Activated CD4-positive, CD25-positive, alpha-beta regulatory T cell treated with anti-CD3 and anti-CD28 coated beads, Interleukin-2, amount 50 U/mL, for 72 hours (primary cell): Measurements from ENCODE around the gene MEGF8.
"Not testable (repeated sequence)": the region's sequence is repeated elsewhere in the genome, so short reads cannot be mapped to it uniquely, and the experiment has no call there.

Source experiments
- DNase-seq: peaks from one replicate; pipeline ENCODE4 v3.0.0; 2021

MEGF8 gene

DNA sequence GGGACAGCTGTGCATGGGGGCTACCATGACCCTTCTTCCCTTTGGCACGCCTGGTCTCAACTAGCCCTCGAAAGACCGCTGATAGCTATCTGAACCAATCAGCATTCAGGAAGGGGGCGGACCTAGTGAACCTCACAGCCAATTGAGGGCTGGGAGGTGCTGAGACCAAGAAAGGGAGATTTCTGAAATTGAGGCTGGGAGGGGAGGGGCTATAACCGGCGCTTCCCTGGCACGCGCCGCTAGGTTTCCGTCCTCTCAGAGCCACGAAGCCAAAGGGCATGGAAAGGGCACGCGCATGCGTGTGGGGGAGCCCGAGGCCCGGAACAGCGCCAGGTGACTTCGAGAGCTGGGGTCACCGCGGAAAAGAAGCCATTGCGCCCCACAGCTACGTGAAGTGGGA is 18.8 kb upstream of the MEGF8 start:
- DNase-seq: no peak

DNA sequence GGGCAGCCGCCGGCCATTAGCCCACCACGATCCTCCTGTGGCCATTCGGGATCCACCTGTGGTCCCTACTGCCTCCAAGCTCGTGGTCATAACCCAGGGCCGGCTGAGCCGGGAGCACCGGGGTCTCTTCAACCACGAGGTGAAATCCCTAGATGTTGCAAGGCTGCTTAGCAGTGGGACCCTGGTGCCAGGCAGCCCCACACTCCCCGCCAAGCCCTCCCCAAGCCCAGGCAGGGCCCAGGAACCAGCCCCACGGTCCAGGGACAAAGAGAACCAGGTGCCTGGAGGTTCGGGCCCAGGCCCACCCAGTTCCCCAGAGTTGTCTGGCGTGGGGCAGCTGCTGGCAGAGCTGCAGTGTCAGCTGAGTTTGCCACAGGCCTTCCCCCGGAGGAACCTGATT is 15.7 kb upstream of the MEGF8 start:
- DNase-seq: no peak

DNA sequence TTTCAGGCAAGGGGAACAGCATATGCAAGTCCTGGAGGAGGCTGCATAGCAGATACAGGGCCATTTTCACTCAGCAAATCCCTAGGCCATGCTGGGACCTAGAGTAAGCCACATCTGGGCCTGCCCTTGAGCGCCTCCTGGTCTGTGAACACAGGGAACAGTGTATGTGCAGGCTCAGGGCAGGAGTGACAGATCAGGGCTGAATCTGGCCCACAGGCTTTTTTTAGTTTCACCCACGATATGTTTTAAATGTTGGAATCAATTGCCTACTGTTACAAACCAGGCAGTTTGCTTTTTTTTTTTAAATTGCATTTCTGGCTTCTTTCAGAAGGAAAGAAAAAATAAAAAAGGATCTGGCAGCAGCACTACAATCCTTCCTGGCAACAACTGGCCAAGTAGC is 13.8 kb upstream of the MEGF8 start:
- DNase-seq: no peak

DNA sequence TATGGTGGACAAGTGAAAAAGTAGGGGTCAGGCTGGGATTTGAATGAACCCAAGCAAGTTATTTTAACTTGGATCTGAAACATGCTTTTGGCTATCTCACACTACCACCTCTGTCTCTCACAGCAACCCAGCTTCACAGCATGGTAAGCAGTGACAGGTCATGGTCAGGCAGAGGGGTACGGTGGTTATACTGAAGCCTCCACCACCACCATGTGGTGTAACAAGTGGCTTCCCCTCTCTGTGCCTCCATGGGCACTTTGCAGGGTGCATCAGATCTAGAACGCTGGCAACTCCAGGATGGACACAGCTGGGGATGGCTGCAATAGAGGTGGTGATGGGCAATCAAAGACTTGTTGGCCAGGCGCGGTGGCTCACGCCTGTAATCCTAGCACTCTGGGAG is 13.1 kb upstream of the MEGF8 start:
- DNase-seq: no peak

DNA sequence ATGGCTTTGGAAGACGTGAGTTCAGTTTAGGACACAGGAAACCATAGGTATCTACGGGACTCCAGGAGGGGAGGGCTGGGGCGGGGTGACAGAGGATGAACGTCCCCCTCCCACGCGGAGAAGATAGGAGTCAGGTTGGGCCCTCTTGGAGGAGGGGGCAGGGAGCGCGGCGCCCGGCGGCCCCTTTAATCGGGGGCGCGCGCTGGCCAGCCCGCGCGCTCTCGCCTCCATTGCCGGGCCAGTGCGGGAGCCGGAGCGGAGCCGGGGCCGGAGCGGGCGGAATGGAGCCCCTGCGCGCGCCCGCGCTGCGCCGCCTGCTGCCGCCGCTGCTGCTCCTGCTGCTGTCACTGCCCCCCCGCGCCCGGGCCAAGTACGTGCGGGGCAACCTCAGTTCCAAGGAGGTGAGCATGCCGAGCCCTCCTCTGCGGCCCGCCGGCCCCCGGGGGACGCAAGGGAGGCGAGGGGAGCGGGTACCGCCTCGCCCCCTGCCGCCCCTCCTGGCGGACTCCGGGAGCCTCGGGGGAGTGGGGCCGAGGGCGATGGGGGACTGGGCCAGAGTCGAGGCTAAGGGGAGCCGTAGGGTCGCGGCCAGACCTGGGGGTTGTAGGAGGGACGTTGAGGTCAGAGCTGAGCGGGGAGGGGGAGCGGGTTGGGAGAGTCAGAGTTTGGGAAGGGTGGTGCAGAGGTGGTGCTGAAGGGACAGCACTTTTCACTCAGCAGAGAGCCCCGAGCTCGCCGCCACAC is 12.2 kb upstream of the MEGF8 start, which contains the start of gene TMEM145:
Gene TMEM145, plus strand, starts transcription at position 214 of the 744 bp plus-strand sequence. Its CDS starts 68 bp downstream, at position 282.
- no peak for DNase-seq

DNA sequence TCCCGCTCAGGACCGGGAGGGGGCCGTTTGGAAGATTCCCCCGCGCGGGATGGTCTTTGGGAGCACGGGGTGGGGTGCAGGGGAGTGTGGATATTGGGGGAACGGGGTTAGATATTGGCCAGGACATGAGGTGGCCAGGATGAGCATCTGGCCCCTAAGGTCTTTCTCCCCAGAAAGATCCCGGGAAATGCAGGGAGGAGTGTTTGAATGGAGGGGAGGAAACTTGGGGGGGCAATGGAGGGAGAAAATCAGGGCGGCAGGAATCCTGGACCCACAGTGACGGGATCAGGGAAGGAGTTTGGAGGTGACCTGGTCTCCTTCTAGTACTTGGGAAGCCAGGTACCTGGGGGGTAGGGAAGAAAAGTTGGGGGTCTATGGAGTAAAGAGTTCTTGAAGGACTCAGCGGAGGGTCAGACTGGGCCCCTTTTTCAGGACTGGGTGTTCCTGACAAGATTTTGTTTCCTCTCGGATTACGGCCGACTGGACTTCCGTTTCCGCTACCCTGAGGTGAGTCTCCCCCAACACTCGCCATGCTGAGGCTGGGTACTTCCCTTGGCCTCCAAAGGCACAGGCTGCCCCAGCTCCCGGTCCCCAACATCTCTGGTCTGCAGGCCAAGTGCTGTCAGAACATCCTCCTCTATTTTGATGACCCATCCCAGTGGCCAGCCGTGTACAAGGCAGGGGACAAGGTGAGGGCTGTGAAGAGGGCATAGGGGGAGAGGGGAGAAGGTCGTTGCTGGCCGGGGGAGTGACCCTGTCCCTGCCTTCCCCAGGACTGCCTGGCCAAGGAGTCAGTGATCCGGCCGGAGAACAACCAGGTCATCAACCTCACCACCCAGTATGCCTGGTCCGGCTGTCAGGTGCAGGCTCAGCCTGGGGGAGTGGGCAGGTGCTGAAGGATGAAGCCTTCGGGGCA is 11.3 kb upstream of the MEGF8 start:
- DNase-seq: no peak

DNA sequence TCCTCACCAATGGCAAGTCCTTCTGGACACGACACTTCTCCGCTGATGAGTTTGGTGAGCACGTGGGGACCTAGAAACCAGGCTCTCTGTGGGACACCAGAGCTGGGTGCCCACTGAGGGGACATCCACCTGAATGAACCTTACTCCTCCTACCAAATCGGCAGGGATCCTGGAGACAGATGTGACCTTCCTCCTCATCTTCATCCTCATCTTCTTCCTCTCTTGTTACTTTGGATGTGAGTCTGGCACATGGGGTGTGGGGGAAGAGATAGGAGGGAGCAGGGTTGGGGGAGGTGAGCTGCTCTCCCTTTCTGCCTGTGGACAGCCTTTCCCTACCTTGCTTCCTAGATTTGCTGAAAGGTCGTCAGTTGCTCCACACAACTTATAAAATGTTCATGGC is 10.4 kb upstream of the MEGF8 start:
- DNase-seq: no peak

DNA sequence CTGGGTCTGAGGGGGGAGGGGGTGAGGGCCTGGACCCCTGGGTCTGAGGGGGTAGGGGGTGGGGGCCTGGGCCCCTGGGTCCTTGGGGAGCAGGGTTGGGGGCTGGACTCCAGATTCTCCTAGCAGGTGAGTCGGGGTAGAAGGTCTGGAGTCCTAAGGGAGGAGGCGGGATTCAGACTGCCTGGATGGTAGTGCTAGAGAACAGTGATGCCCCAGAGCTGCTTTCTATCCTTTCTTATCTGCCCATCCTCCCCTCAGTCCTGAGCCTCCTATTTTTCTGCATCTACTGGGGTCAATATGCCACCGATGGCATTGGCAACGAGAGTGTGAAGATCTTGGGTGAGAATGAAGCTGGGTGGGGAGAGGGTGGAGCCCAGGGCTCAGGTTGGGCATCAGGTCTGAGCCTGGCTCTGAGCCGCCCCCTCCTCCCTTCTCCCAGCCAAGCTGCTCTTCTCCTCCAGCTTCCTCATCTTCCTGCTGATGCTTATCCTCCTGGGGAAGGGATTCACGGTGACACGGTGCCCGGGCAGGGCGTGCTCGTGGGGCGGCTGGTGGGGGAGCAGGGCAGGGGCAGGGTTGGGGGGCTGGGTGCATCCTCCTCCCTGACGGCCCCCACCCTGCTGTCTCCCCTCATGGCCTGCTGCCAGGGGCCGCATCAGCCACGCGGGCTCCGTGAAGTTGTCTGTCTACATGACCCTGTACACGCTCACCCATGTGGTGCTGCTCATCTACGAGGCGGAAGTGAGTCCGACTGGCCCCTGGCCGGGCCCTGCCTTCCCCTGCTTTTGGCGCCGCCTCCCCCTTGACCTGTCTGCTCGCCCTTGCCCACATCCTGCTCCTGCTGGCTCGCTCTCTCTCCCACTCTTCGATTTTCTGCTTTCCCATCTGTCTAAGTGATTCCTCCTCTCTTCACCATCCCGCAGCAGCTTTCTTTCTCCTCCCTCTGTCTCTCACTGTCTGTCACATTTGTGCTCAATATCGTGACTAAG is 8.9 kb upstream of the MEGF8 start:
- no peak for DNase-seq

DNA sequence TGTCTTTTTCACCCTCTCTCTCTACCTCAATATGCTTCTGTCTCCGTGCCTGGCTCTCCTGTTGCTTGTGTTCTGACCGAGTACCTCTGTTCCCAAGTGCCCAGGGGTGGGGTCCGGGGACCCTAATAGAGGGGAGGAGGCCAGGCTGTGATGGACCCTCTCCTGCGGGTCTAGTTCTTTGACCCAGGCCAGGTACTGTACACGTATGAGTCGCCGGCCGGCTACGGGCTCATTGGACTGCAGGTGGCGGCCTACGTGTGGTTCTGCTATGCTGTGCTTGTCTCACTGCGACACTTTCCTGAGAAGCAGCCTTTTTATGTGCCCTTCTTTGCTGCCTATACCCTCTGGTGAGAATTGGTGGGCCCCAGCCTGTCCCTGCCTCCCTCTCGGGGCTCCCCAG is 7.9 kb upstream of the MEGF8 start:
- no peak for DNase-seq

DNA sequence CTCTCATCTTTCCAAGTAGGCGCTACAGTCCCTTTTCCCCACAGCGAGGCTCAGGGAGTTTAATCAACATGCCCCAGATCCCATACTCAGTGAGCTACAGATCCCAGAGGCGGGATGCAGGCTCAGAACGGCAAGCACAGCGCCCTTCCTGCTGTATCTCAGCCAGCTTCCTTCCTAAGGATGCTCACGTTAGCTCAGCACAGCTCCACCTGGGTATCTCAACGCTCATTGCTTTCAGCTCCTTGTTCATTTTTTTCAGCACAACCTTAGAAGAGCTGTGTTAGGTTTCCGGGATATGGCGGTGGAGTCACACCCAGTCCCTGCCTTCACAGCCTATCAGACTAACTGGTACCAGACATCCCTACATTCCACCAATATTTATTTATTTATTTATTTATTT is 3.1 kb upstream of the MEGF8 start:
- DNase-seq: no peak

DNA sequence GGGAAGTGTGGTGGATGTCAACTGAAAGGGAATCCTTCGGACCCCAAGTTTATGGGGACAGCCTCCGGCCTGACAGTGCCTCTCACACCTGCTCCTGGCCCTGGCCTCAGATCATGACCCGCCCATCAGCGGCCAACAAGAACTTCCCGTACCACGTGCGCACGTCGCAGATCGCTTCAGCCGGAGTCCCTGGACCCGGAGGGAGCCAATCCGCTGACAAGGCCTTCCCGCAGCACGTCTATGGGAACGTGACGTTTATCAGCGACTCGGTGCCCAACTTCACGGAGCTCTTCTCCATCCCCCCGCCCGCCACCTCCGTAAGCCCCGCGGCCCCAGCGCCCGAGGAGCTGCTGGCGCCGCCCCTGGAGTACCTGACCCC is 2.0 kb upstream of the MEGF8 start:
- DNase-seq: no peak

DNA sequence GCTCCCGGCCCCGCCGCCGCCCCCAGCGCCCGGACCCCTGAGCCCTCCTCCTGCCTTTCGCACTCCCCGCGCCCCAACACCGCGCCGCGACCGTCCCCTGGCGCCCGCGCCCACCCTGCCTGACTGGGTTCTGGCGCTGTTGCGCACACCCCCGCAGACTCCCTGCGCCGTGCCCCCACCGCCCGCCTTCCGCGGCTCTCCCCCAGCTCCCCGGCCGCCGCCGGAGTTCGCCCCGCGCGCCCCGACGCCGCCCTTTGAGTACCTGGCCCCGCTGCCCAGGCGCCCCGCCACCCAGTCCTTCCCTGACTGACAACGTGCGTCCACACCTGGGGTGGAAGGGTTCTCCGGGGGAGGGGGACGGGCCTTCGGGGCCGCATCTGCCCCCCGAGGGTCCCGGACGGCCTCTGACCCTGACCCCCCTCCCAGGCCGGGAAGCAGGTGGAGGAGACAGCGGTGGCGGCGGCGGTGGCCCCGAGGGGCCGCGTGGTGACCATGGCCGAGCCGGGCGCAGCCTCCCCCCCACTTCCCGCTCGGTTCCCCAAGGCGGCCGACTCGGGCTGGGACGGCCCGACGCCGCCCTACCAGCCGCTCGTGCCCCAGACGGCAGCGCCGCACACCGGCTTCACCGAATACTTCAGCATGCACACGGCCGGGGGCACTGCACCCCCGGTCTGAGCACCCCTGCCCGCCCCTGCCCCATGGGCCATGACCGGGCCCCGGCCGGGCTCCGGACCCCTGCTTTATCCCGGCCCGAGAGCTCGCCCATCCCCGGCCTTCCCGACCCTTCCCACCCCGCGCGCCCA is 1.4 kb upstream of the MEGF8 start:
- DNase-seq: peak; percentile 44

DNA sequence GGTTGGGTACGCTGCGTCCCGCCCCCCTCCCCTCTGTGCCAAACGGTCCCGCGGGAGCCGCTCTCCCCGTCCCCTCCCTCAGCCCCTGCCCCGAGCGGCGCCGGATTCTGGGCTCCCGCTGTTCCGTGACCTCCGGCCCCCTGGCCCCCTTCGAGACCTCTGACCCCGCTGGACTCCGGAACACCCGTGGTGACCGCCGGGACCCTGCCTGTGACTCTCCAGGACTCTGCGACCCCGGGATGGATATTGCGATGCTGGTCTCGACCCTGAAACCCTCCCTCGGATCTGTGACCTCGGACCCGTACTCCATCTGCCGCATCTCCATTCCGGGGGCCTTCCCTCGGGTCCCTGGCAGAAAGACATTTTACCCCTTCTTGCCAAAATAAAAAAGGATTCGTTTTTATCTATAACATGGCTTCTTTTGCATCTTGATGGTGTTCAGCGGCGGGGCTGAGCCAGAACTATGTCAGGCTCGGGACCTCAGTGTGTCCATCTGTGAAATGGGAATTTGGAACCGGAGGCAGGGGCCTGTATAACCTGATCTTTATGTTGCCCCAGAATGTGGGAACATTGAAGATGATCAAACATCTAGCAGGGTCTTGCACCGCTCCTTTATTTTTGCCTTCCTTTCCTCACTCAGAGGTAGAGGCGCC is 654 bp upstream of the MEGF8 start:
- no peak for DNase-seq

DNA sequence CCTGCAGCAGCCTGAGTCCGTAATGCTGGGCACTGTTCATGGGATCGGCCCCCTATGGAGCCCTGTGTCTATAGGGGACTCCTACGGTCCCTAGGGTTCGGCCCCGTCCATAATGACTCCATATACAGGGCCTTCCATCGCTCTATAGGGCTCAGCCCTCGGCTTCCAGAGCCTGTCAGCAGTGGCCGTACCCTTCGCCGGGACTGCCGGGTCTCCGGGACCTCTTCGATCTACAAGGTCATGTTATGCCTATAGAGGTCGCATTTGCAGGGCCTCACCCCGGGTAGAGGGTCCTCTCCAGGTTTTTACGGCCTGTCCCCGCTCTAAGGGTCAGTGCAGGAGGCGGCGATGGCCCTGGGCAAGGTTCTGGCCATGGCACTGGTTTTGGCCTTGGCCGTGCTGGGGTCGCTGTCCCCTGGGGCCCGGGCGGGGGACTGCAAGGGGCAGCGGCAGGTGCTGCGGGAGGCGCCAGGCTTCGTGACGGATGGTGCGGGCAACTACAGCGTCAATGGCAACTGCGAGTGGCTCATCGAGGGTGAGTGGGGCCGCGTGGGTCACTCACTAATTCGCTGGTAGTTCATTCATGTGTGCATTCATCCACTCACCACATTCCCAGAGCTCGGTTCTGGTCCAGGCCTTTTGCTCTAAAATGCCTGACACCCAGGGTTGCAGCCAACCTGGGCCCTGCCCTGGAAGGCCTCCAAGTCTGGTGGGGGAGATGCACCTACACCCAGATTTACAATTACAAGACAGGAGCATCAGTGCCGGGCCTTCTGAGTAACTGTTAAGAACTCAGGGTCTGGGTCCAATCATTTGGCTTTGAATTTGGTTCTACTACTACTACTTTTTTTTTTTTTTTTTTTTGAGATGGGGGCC is 699 bp downstream of the MEGF8 start:
- peak; percentile 38 for DNase-seq

DNA sequence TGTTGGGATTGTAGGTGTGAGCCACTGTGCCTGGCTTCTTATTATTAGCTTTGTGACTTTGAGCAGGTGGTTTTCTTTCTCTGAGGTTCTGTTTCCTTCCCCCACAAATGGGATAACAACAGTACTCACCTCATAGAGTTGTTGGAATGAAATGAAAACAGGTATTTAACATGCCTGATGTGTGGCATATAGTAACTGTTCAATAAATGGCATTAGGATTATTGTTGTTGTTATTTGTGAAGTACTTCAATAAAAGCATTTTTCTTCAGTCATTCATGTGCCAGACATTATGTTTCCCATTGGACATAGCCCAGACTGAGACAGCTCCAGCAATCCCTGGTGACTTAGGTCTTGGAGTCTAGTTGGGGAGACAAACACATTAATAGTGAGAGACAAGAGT is 1.5 kb downstream of the MEGF8 start:
- DNase-seq: no peak

DNA sequence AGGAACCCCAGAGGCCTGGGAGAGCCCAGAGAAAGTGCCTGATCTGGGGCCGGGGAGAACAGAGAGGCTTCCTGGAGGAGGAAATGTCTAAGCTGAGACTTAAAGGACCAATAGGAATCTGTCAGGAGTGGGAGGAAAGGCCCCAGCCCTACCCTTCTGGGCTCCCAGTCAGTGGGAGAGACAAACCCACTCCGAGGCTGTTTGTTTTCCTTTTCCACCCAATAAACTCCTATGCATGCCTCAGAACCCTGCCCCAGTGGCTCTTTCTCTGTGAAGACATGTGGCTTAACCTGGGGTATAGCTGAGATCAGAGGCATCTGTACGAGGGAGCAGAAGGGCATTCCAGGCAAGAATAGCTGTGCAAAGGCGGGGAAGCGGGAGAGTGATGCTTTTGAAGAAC is 1.9 kb downstream of the MEGF8 start:
- DNase-seq: no peak

DNA sequence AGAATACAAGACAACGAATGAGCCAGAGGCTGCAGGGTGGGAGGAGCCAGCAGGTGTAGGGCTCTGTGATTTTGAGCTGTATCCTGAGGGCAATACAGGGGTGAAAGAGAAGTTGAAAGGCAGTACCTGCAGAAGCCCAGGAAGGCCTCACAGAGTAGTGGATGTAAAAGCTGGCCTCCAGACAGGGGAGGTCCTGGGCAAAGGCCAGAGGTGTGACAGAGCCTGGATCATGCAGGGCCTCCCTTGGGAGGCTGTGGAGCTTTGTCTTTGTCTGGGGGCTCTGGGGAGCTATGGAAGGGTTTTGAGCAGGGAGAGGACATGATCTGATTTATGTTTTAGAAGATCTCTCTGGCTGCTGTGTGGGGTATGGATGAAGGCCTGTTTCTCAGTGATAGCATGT is 2.7 kb downstream of the MEGF8 start:
- no peak for DNase-seq

DNA sequence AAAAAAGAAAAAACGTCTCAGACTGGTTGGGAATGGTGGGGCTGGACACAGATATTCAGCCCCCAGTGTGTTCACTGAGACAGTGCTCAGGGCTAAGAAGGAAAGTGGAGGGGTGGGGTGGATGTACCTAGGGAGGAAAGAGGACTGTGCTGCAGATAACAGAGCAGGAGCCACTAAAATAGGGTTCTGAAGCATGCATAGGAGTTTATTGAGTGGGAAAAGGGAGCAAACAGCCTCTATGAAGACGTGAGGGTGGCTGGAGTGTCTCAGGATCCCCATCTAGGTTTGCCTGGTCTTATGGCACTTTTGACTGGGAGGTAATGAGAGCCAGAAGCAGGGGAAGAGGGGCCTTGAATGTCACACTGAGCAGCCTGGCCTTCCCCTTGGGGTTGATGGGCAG is 3.4 kb downstream of the MEGF8 start:
- DNase-seq: no peak

DNA sequence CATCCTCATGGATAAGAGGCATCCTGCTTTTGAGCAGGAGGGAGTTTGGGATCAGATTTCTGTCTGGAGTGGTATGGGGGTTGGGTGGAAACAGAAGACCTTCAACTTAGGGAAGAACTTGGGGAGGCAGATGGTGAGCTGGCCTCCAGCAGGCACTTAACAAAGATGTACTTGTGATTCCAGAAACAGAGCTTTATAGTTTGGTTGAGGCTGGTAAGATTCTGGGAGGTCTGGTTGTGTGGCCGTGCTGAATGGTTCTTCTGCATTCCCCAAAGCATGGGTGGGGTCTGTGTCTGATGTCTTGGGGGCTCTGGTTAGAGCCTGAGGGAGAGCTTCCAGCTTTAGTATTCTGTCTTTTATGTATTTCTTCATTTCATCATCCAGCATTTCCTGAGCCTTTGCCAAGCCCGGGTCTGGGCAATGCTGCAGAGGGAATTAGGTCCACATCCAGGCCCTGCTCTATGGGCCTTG is 4.8 kb downstream of the MEGF8 start:
- no peak for DNase-seq

DNA sequence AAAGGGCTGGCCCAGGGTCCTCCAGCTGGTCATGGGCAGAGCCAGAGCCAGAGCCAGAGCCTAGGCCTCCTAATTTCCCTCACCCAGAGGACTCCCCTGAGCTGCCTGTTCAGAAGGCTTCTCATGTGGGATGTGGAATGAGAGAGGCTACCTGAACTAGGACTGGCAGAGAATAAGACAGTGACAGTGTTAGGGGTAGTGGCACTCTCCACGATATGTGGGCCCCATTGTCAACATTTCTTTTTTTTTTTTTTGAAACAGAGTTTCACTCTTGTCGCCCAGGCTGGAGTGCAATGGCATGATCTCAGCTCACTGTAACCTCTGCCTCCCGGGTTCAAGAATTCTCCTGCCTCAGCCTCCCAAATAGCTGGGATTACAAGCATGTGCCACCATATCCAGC is 5.9 kb downstream of the MEGF8 start:
- DNase-seq: not testable (repeated sequence)
